Osteocyte (in vitro differentiated cells): ENCODE data around the gene SGK1. TPM values are rescaled to one million over a fixed set of nuclear protein-coding genes. Genes with fewer than 3 reads are reported as not detected.

Experiments used
- DNase-seq: peaks from one replicate; pipeline ENCODE4 v3.0.0; 2021; ENCODE audit warnings: mixed read lengths; ENCODE audit not compliant: unreplicated experiment; ENCODE audit errors: extremely low spot score
- H3K27ac Mint-ChIP-seq: one replicate; pipeline ENCODE4 v1.8.0; 2021; ENCODE audit warnings: mild to moderate bottlenecking, mixed read lengths; ENCODE audit not compliant: unreplicated experiment
- H3K27me3 Mint-ChIP-seq: one replicate; pipeline ENCODE4 v1.8.0; 2021; ENCODE audit warnings: mixed read lengths; ENCODE audit not compliant: unreplicated experiment
- H3K36me3 Mint-ChIP-seq: one replicate; pipeline ENCODE4 v1.8.0; 2021; ENCODE audit warnings: mixed read lengths; ENCODE audit not compliant: unreplicated experiment
- H3K4me1 Mint-ChIP-seq: one replicate; pipeline ENCODE4 v1.8.0; 2021; ENCODE audit warnings: mixed read lengths; ENCODE audit not compliant: unreplicated experiment
- H3K4me3 Mint-ChIP-seq: one replicate; pipeline ENCODE4 v1.8.0; 2021; ENCODE audit warnings: mild to moderate bottlenecking, moderate library complexity, mixed read lengths; ENCODE audit not compliant: unreplicated experiment
- H3K9me3 Mint-ChIP-seq: one replicate; pipeline ENCODE4 v1.8.0; 2021; ENCODE audit warnings: mixed read lengths; ENCODE audit not compliant: unreplicated experiment
- CTCF ChIP-seq: fragments of 200-600 bp; sonication (generic); IDR thresholded peaks from 2 replicates; pipeline ENCODE4 v1.5.0; 2021; ENCODE audit warnings: antibody characterized with exemption, mild to moderate bottlenecking, moderate library complexity
- total RNA-seq: library from RNA; stranded (reverse); gene quantifications from 2 replicates; pipeline ENCODE4 v1.2.1, GENCODE V29; 2021

SGK1 gene
- total RNA-seq, 1 donor from 2014 or later: 448 TPM

- H3K9me3 Mint-ChIP-seq: no peaks in the 10 kb centered on the region
- H3K36me3 Mint-ChIP-seq: no peaks in the 10 kb centered on the region
- H3K27me3 Mint-ChIP-seq: no peaks in the 10 kb centered on the region
These were observed 3.7 kb downstream of the SGK1 start for GRCh38 chr6:134314006-134314821.

GRCh38 chr6:134312038-134312660 is 5.8 kb downstream of the SGK1 start:
- H3K27ac Mint-ChIP-seq: no peak overlapping the region
- H3K4me1 Mint-ChIP-seq: peaks cover 11% of the 10 kb centered on the region
- no peaks in the 10 kb centered on the region for H3K9me3 Mint-ChIP-seq
- no peak for TF ChIP-seq CTCF
- no peak overlapping the region for H3K4me3 Mint-ChIP-seq
- DNase-seq: no peak
- no peaks in the 10 kb centered on the region for H3K36me3 Mint-ChIP-seq
- H3K27me3 Mint-ChIP-seq: no peaks in the 10 kb centered on the region

More at GRCh38 chr6:134314006-134314821, 3.7 kb downstream of the SGK1 start:
- no peak for DNase-seq
- no peak for TF ChIP-seq CTCF
- no peak overlapping the region for H3K27ac Mint-ChIP-seq
- no peak overlapping the region for H3K4me3 Mint-ChIP-seq
- peaks cover 25% of the 10 kb centered on the region for H3K4me1 Mint-ChIP-seq

DNA sequence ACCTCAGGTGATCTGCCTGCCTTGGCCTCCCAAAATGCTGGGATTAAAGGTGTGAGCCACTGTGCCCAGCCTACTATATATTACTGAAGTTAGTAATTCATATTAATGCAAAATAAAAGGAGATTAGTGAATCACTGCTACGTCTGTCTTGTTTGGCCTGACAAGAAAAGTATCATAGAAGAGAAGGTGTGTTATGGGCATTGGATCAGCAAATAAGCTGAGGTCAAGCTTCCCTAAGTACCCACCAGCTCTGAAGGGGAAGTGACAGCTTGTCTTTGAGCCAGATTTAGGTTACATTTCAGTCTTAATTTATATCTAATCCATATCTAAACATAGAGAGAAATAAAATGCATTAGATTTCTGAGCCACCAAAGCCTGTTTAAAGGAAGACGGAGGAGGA is 7.1 kb downstream of the SGK1 start:
- TF ChIP-seq CTCF: no peak
- Mint-ChIP-seq H3K27ac (no peak overlapping the region), H3K4me1 (peaks cover 4% of the 10 kb centered on the region), H3K27me3 (no peaks in the 10 kb centered on the region), H3K4me3 (no peak overlapping the region), H3K36me3 (no peaks in the 10 kb centered on the region), H3K9me3 (no peaks in the 10 kb centered on the region)
- DNase-seq: no peak

- no peaks in the 10 kb centered on the region for H3K27me3 Mint-ChIP-seq
- no peak overlapping the region for H3K27ac Mint-ChIP-seq
- H3K4me1 Mint-ChIP-seq: peaks cover 2% of the 10 kb centered on the region
- H3K4me3 Mint-ChIP-seq: no peak overlapping the region
- no peaks in the 10 kb centered on the region for H3K36me3 Mint-ChIP-seq
- no peak for TF ChIP-seq CTCF
- H3K9me3 Mint-ChIP-seq: no peaks in the 10 kb centered on the region
- no peak for DNase-seq
These were observed 7.8 kb downstream of the SGK1 start for GRCh38 chr6:134309983-134310605.

DNA sequence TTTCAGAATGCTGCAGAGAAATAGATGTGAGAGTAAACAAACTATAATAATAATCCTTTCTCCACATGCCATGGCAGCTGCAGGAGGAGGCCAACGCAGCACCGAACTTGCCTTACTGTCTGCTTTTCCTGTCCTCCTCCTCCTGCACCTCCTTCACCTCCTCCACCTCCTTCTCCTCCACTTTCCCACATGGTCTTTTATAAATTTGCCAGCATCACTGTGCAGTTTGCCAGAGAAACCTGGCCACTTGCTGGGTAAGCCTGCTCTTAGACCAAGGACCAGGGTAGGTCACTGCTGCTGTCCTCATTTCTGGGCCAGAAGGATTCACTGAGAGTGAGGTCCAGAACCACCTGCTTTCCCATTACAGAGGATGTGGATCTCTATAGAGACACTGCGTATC is 8.7 kb downstream of the SGK1 start:
- H3K4me1 Mint-ChIP-seq: peaks cover 2% of the 10 kb centered on the region
- no peak for TF ChIP-seq CTCF
- no peaks in the 10 kb centered on the region for H3K36me3 Mint-ChIP-seq
- H3K27ac Mint-ChIP-seq: no peak overlapping the region
- DNase-seq: no peak
- no peak overlapping the region for H3K4me3 Mint-ChIP-seq
- H3K9me3 Mint-ChIP-seq: no peaks in the 10 kb centered on the region
- H3K27me3 Mint-ChIP-seq: no peaks in the 10 kb centered on the region
